ENCODE results near the gene FAM110A. TPM values are rescaled to one million over a fixed set of nuclear protein-coding genes. Genes with fewer than 3 reads are reported as not detected.

Gene FAM110A
- total and polyA plus RNA-seq, 4 donors, result 2.9 to 7.0 (median 3.3) TPM

- no peaks in the 10 kb centered on the region for H3K4me1 ChIP-seq (ENCODE audit: control insufficient read depth in 1 of 2, insufficient read depth in 2 of 2, low read length in 2 of 2)
- ATAC-seq (ENCODE audit: low FRiP score) (no peak), DNase-seq (no peak)
- no peaks in the 10 kb centered on the region for H3K27me3 ChIP-seq (ENCODE audit: control insufficient read depth in 1 of 2, insufficient read depth in 2 of 2, low read length in 1 of 2)
- no peaks in the 10 kb centered on the region for H3K9me3 ChIP-seq (ENCODE audit: control insufficient read depth, low read length)
- no peaks in the 10 kb centered on the region for H3K36me3 ChIP-seq (ENCODE audit: control insufficient read depth in 1 of 2, insufficient read depth in 2 of 2, low read length in 1 of 2)
- no peak overlapping the region for H3K4me3 ChIP-seq (ENCODE audit: low read length in 2 of 2)
- intact Hi-C loops (cut with DNase I), result loop anchor here in 1 of 2 donors (10.0 kb wide), 1 partner anchor 63 kb away; no protein-coding TSS in a partner anchor
- no peak overlapping the region for H3K27ac ChIP-seq (ENCODE audit: low read depth in 1 of 2, low read length in 2 of 2)
Observed at GRCh38 chr20:871436-871835, 37.9 kb downstream of the FAM110A start.

GRCh38 chr20:871948-872347, 38.4 kb downstream of the FAM110A start:
- WGBS, 2 donors, result 61 to 79% methylated on average over 2 of the region's 2 CpGs
- intact Hi-C loops (cut with DNase I), result loop anchor here in 1 of 2 donors (10.0 kb wide), 1 partner anchor 63 kb away; no protein-coding TSS in a partner anchor
- Histone ChIP-seq H3K27me3 (ENCODE audit: control insufficient read depth in 1 of 2, insufficient read depth in 2 of 2, low read length in 1 of 2) (no peaks in the 10 kb centered on the region), H3K4me3 (ENCODE audit: low read length in 2 of 2) (no peak overlapping the region), H3K4me1 (ENCODE audit: control insufficient read depth in 1 of 2, insufficient read depth in 2 of 2, low read length in 2 of 2) (no peaks in the 10 kb centered on the region), H3K36me3 (ENCODE audit: control insufficient read depth in 1 of 2, insufficient read depth in 2 of 2, low read length in 1 of 2) (no peaks in the 10 kb centered on the region), H3K27ac (ENCODE audit: low read depth in 1 of 2, low read length in 2 of 2) (no peak overlapping the region), H3K9me3 (ENCODE audit: control insufficient read depth, low read length) (no peaks in the 10 kb centered on the region)
- ATAC-seq (ENCODE audit: low FRiP score) (no peak), DNase-seq (no peak)

- Histone ChIP-seq H3K27me3 (ENCODE audit: control insufficient read depth in 1 of 2, insufficient read depth in 2 of 2, low read length in 1 of 2) (no peaks in the 10 kb centered on the region), H3K36me3 (ENCODE audit: control insufficient read depth in 1 of 2, insufficient read depth in 2 of 2, low read length in 1 of 2) (no peaks in the 10 kb centered on the region), H3K4me1 (ENCODE audit: control insufficient read depth in 1 of 2, insufficient read depth in 2 of 2, low read length in 2 of 2) (no peaks in the 10 kb centered on the region), H3K27ac (ENCODE audit: low read depth in 1 of 2, low read length in 2 of 2) (no peak overlapping the region), H3K9me3 (ENCODE audit: control insufficient read depth, low read length) (no peaks in the 10 kb centered on the region), H3K4me3 (ENCODE audit: low read length in 2 of 2) (no peak overlapping the region)
- ATAC-seq (ENCODE audit: low FRiP score), result no peak
- intact Hi-C loops (cut with DNase I), result loop anchor here in 1 of 2 donors (10.0 kb wide), 1 partner anchor 62 kb away; no protein-coding TSS in a partner anchor
- WGBS, 2 donors, result 58 to 62% methylated on average over 19 to 20 of the region's 20 CpGs
- no peak for DNase-seq
Observed at GRCh38 chr20:872855-873520, 39.5 kb downstream of the FAM110A start.

- WGBS, 2 donors, result 73 to 77% methylated on average over 10 of the region's 10 CpGs
- Histone ChIP-seq H3K9me3 (ENCODE audit: control insufficient read depth, low read length) (no peaks in the 10 kb centered on the region), H3K4me1 (ENCODE audit: control insufficient read depth in 1 of 2, insufficient read depth in 2 of 2, low read length in 2 of 2) (no peaks in the 10 kb centered on the region), H3K36me3 (ENCODE audit: control insufficient read depth in 1 of 2, insufficient read depth in 2 of 2, low read length in 1 of 2) (no peaks in the 10 kb centered on the region), H3K27ac (ENCODE audit: low read depth in 1 of 2, low read length in 2 of 2) (no peak overlapping the region), H3K4me3 (ENCODE audit: low read length in 2 of 2) (no peak overlapping the region), H3K27me3 (ENCODE audit: control insufficient read depth in 1 of 2, insufficient read depth in 2 of 2, low read length in 1 of 2) (no peaks in the 10 kb centered on the region)
- intact Hi-C loops (cut with DNase I), result loop anchor here in 1 of 2 donors (10.0 kb wide), 1 partner anchor 61 kb away; no protein-coding TSS in a partner anchor
- DNase-seq, result no peak
- no peak for ATAC-seq (ENCODE audit: low FRiP score)
Observed at GRCh38 chr20:873875-874607, 40.5 kb downstream of the FAM110A start.

GRCh38 chr20:875115-875514, 41.6 kb downstream of the FAM110A start:
- no peak for DNase-seq
- no peak overlapping the region for H3K27ac ChIP-seq (ENCODE audit: low read depth in 1 of 2, low read length in 2 of 2)
- intact Hi-C loops (cut with DNase I), result loop anchor here in 1 of 2 donors (10.0 kb wide), 1 partner anchor 60 kb away; no protein-coding TSS in a partner anchor

GRCh38 chr20:877814-878213, 44.3 kb downstream of the FAM110A start:
- intact Hi-C loops (cut with DNase I), result loop anchor here in 1 of 2 donors (10.0 kb wide), 1 partner anchor 57 kb away; no protein-coding TSS in a partner anchor
- 83% methylated on average over 7 of the region's 7 CpGs for WGBS, 2 donors
- Histone ChIP-seq H3K27me3 (ENCODE audit: control insufficient read depth in 1 of 2, insufficient read depth in 2 of 2, low read length in 1 of 2) (no peaks in the 10 kb centered on the region), H3K9me3 (ENCODE audit: control insufficient read depth, low read length) (no peaks in the 10 kb centered on the region), H3K4me1 (ENCODE audit: control insufficient read depth in 1 of 2, insufficient read depth in 2 of 2, low read length in 2 of 2) (no peaks in the 10 kb centered on the region), H3K27ac (ENCODE audit: low read depth in 1 of 2, low read length in 2 of 2) (no peak overlapping the region), H3K36me3 (ENCODE audit: control insufficient read depth in 1 of 2, insufficient read depth in 2 of 2, low read length in 1 of 2) (no peaks in the 10 kb centered on the region), H3K4me3 (ENCODE audit: low read length in 2 of 2) (no peak overlapping the region)
- ATAC-seq (ENCODE audit: low FRiP score) (no peak), DNase-seq (no peak)

More at GRCh38 chr20:875115-875514, 41.6 kb downstream of the FAM110A start:
- no peak for ATAC-seq (ENCODE audit: low FRiP score)
- no peak overlapping the region for H3K4me3 ChIP-seq (ENCODE audit: low read length in 2 of 2)
- H3K9me3 ChIP-seq (ENCODE audit: control insufficient read depth, low read length), result no peaks in the 10 kb centered on the region
- H3K27me3 ChIP-seq (ENCODE audit: control insufficient read depth in 1 of 2, insufficient read depth in 2 of 2, low read length in 1 of 2), result no peaks in the 10 kb centered on the region
- no peaks in the 10 kb centered on the region for H3K4me1 ChIP-seq (ENCODE audit: control insufficient read depth in 1 of 2, insufficient read depth in 2 of 2, low read length in 2 of 2)
- WGBS, 2 donors, result 79% methylated on average over 4 of the region's 4 CpGs
- no peaks in the 10 kb centered on the region for H3K36me3 ChIP-seq (ENCODE audit: control insufficient read depth in 1 of 2, insufficient read depth in 2 of 2, low read length in 1 of 2)

GRCh38 chr20:878511-879307, 45.2 kb downstream of the FAM110A start:
- H3K36me3 ChIP-seq (ENCODE audit: control insufficient read depth in 1 of 2, insufficient read depth in 2 of 2, low read length in 1 of 2), result no peaks in the 10 kb centered on the region
- no peaks in the 10 kb centered on the region for H3K4me1 ChIP-seq (ENCODE audit: control insufficient read depth in 1 of 2, insufficient read depth in 2 of 2, low read length in 2 of 2)
- DNase-seq (no peak), ATAC-seq (ENCODE audit: low FRiP score) (no peak)
- no peaks in the 10 kb centered on the region for H3K9me3 ChIP-seq (ENCODE audit: control insufficient read depth, low read length)
- no peak overlapping the region for H3K4me3 ChIP-seq (ENCODE audit: low read length in 2 of 2)
- no peak overlapping the region for H3K27ac ChIP-seq (ENCODE audit: low read depth in 1 of 2, low read length in 2 of 2)
- intact Hi-C loops (cut with DNase I), result loop anchor here in 1 of 2 donors (10.0 kb wide), 1 partner anchor 56 kb away; no protein-coding TSS in a partner anchor
- H3K27me3 ChIP-seq (ENCODE audit: control insufficient read depth in 1 of 2, insufficient read depth in 2 of 2, low read length in 1 of 2), result no peaks in the 10 kb centered on the region
- WGBS, 2 donors, result 49 to 50% methylated on average over 9 of the region's 9 CpGs

GRCh38 chr20:879626-880025, 46.1 kb downstream of the FAM110A start:
- H3K9me3 ChIP-seq (ENCODE audit: control insufficient read depth, low read length), result no peaks in the 10 kb centered on the region
- intact Hi-C loops (cut with DNase I), result loop anchor here in 1 of 2 donors (10.0 kb wide), 1 partner anchor 55 kb away; no protein-coding TSS in a partner anchor
- ATAC-seq (ENCODE audit: low FRiP score) (no peak), DNase-seq (no peak)
- no peaks in the 10 kb centered on the region for H3K27me3 ChIP-seq (ENCODE audit: control insufficient read depth in 1 of 2, insufficient read depth in 2 of 2, low read length in 1 of 2)
- H3K4me1 ChIP-seq (ENCODE audit: control insufficient read depth in 1 of 2, insufficient read depth in 2 of 2, low read length in 2 of 2), result no peaks in the 10 kb centered on the region
- WGBS, 2 donors, result 57 to 86% methylated on average over 4 of the region's 4 CpGs
- no peak overlapping the region for H3K4me3 ChIP-seq (ENCODE audit: low read length in 2 of 2)
- no peaks in the 10 kb centered on the region for H3K36me3 ChIP-seq (ENCODE audit: control insufficient read depth in 1 of 2, insufficient read depth in 2 of 2, low read length in 1 of 2)
- no peak overlapping the region for H3K27ac ChIP-seq (ENCODE audit: low read depth in 1 of 2, low read length in 2 of 2)
